ENCODE results near the gene CACNA1G. TPM values are rescaled to one million over a fixed set of nuclear protein-coding genes. Genes with fewer than 3 reads are reported as not detected.

Gene CACNA1G
- total RNA-seq, 1 donor from 2014 or later, result 0.19 TPM

GRCh38 chr17:50676065-50676975 lies 115.8 kb downstream of the CACNA1G start:
- peaks cover 3% of the 10 kb centered on the region for H3K27me3 Mint-ChIP-seq
- H3K27ac Mint-ChIP-seq, result no peak overlapping the region
- no peak overlapping the region for H3K4me3 Mint-ChIP-seq (ENCODE audit: low read depth)
- H3K9me3 Mint-ChIP-seq (ENCODE audit: low read depth), result no peaks in the 10 kb centered on the region
- DNase-seq (ENCODE audit: low spot score, unreplicated experiment), result no peak
- no peaks in the 10 kb centered on the region for H3K36me3 Mint-ChIP-seq (ENCODE audit: insufficient read depth)
- peaks cover 5% of the 10 kb centered on the region for H3K4me1 Mint-ChIP-seq (ENCODE audit: low read depth)
- TF ChIP-seq, protein P1, sequence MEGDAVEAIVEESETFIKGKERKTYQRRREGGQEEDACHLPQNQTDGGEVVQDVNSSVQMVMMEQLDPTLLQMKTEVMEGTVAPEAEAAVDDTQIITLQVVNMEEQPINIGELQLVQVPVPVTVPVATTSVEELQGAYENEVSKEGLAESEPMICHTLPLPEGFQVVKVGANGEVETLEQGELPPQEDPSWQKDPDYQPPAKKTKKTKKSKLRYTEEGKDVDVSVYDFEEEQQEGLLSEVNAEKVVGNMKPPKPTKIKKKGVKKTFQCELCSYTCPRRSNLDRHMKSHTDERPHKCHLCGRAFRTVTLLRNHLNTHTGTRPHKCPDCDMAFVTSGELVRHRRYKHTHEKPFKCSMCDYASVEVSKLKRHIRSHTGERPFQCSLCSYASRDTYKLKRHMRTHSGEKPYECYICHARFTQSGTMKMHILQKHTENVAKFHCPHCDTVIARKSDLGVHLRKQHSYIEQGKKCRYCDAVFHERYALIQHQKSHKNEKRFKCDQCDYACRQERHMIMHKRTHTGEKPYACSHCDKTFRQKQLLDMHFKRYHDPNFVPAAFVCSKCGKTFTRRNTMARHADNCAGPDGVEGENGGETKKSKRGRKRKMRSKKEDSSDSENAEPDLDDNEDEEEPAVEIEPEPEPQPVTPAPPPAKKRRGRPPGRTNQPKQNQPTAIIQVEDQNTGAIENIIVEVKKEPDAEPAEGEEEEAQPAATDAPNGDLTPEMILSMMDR (IDR thresholded peaks at IDR 0.05; ENCODE audit: unreplicated experiment), result no peak

Other genes with a start within 250 kb of the CACNA1G start
- 26.0 and 28.6 TPM in 2 replicates for gene XYLT2, start 214.6 kb upstream of the CACNA1G start, total RNA-seq
- 59.1 and 59.6 TPM in 2 replicates for gene MRPL27, start 187.5 kb upstream of the CACNA1G start, total RNA-seq
- 10.1 and 15.0 TPM in 2 replicates for gene EME1, start 187.5 kb upstream of the CACNA1G start, total RNA-seq
- 55.2 and 56.0 TPM in 2 replicates for gene LRRC59, start 163.2 kb upstream of the CACNA1G start, total RNA-seq
- 69.7 and 72.6 TPM in 2 replicates for gene ACSF2, start 134.5 kb upstream of the CACNA1G start, total RNA-seq
- gene CHAD, start 91.8 kb upstream of the CACNA1G start, total RNA-seq, result not detected in 2 replicates
- 34.4 and 40.7 TPM in 2 replicates for gene RSAD1, start 81.9 kb upstream of the CACNA1G start, total RNA-seq
- gene MYCBPAP, start 52.3 kb upstream of the CACNA1G start, total RNA-seq, result 1.7 and 3.5 TPM in 2 replicates
- gene EPN3, start 28.0 kb upstream of the CACNA1G start, total RNA-seq, result 8.5 and 9.1 TPM in 2 replicates
- gene SPATA20, start 13.5 kb upstream of the CACNA1G start, total RNA-seq, result 84.1 and 90.3 TPM in 2 replicates
- gene ABCC3, start 74.2 kb downstream of the CACNA1G start, total RNA-seq, result 1.6 and 2.3 TPM in 2 replicates
- 39.0 and 39.2 TPM in 2 replicates for gene ANKRD40, start 147.2 kb downstream of the CACNA1G start, total RNA-seq
- 168 and 184 TPM in 2 replicates for gene LUC7L3, start 158.9 kb downstream of the CACNA1G start, total RNA-seq
- not detected in 2 replicates for gene ANKRD40CL, start 206.8 kb downstream of the CACNA1G start, total RNA-seq

Data from progenitor cell of endocrine pancreas (in vitro differentiated cells).